PFSK-1 (cell line): ENCODE measurements around the gene ADCY1.

ENCODE experiments used
- FOXP2 ChIP-seq: optimal IDR thresholded peaks from 2 replicates; pipeline ENCODE3; 2011; ENCODE audit warnings: borderline replicate concordance, control low read depth, inconsistent platforms; ENCODE audit not compliant: insufficient read depth; ENCODE audit errors: extremely low read length, extremely low read depth
- POLR2AphosphoS5 ChIP-seq: IDR thresholded peaks from 2 replicates; pipeline ENCODE4 v1.6.1; 2012; ENCODE audit warnings: low read depth, mild to moderate bottlenecking, control low read depth, low read length, moderate library complexity
- REST ChIP-seq, 2 experiments: IDR thresholded peaks; 2 replicates each; pipeline versions ENCODE4 v1.6.1 to v1.8.0; 2011 to 2012; ENCODE audit warnings: low read depth in 2 of 2, low read length in 2 of 2, control low read depth in 1 of 2, inconsistent platforms in 1 of 2, mild to moderate bottlenecking in 1 of 2, moderate library complexity in 1 of 2; ENCODE audit not compliant: insufficient read depth in 1 of 2
- SIN3A ChIP-seq: IDR thresholded peaks from 2 replicates; pipeline ENCODE4 v1.6.1; 2012; ENCODE audit warnings: mild to moderate bottlenecking, low read length, moderate library complexity, borderline replicate concordance; ENCODE audit not compliant: insufficient read depth
- TAF1 ChIP-seq: IDR thresholded peaks from 2 replicates; pipeline ENCODE4 v1.6.1; 2012; ENCODE audit warnings: low read length, control low read depth, borderline replicate concordance; ENCODE audit not compliant: insufficient read depth

ADCY1 gene

DNA sequence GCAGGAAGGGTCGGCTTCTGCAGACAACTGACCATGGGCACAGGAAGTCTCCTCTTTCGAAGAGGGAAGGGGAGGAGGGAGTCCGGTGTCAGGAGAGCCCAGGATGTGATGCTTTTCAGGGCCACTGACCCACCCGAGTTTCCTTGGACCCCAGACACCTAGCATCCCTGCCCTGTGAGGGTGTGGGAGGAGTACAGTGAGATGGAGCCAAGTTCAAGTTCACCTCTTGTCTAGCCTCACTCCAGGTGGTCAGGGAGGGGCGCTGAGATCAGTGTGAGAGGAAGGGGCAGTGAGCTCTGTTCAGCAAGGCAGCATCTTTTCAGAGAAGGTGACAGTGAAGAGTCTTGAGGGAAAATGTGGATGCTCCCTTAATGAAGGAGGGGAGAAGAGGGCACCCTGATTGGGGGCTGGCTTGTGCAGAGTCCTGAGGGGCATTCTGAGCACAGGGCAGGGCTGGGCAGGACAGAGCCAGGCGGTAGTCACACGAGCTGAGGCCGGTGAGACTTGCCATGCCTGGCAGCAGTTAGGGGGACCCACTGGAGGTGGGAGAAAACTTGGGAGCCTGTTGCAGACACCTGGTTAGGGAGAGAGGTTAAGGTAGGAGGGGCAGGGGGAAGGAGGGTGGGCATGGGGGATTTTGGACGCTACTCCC, 49.7 kb downstream of the ADCY1 start:
- TF ChIP-seq TAF1 = no peak

DNA sequence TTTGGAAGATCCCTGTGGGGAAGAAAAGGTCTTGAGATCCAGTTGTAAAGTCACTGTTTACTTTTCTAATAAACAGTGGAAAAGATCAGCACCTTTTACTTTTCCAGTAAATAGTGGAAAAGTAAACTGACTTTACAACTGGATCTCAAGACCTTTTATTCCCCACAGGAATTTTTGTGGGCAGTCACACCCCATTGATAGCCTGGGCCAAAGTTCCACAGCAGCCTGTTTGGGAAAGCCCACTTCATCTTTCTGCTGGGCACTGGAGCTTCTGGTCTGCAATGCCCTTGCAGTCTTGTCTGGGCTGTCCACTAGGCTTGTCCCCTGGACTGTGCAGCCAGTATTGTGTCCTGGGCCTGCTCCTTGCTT, 50.2 kb downstream of the ADCY1 start:
- TF ChIP-seq REST (IDR thresholded peaks at IDR 0.05; ENCODE audit: insufficient read depth in 1 of 2, low read depth in 2 of 2, low read length in 2 of 2) (no peak), SIN3A (no peak), TAF1 (no peak), POLR2AphosphoS5 (no peak), FOXP2 (no peak)

DNA sequence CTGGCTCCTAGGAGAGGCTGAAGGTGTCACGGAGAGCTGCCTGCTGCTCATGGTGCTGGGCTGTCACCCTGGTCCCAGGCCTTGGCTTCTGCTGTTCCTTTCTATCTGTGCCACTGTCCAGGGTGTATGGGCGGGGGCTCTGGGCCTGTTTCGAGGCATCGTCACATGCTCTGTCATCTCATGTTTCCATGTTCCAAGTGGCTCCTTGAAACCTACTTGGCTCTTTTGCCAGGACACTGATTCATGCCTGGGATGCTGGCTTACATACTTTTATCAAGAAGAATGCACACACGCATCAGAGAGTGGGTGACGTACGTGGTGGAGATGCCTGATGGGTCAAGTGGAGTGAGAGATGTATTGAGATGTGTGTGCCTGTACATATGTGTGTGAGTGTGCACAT, 50.9 kb downstream of the ADCY1 start:
- TF ChIP-seq REST (IDR thresholded peaks at IDR 0.05; ENCODE audit: insufficient read depth in 1 of 2, low read depth in 2 of 2, low read length in 2 of 2) (no peak), POLR2AphosphoS5 (no peak), FOXP2 (no peak), SIN3A (no peak), TAF1 (no peak)

DNA sequence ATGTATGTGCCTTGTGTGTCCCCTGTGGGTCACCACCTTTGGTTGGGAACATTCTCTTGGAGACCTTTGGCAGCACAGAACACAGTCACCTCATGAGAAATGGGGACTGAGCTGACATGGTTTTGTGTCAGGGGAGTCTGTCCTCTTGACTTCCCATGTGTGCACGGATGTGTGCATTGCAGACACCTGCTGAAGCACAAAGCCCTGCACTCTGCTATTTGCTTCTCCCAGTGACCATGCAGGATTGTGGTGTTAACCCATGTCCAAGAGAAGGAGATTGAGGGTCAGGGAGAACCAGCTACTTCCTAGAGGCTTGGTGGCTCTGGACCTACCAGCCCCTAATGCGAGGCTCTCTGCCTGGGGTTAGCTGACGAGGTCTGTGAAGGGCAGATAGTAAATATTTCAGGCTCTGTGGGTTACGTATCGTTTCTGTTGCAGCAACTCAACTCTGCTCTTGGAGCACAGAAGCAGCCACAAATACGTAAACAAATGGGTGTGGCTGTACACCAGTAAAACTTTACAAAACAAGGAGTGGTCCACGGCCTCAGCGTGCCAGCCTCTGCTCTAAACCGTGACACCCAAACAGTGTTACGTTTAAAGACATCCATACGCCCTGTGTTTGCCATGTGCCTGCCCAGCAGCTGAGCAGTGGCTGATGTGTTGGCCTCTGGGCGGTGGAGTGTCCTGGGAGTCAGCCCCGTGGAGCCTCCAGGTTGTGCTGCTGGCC, 51.7 kb downstream of the ADCY1 start:
- TF ChIP-seq REST (IDR thresholded peaks at IDR 0.05; ENCODE audit: insufficient read depth in 1 of 2, low read depth in 2 of 2, low read length in 2 of 2) (no peak), SIN3A (no peak), TAF1 (no peak), POLR2AphosphoS5 (no peak), FOXP2 (no peak)

GRCh38 chr7:45626441-45627430, 52.6 kb downstream of the ADCY1 start:
- no peak for TF ChIP-seq FOXP2
